Activated CD4-positive, alpha-beta T cell treated with anti-CD3 and anti-CD28 coated beads for 36 hours (primary cell): ENCODE results near the gene NFASC. TPM values are rescaled to one million over a fixed set of nuclear protein-coding genes. Genes with fewer than 3 reads are reported as not detected.

ENCODE experiments used
- total RNA-seq, 2 experiments: library from RNA; stranded (reverse); gene quantifications; one replicate each; pipeline ENCODE4 v1.2.3, GENCODE V29; 2021

Gene NFASC
- total RNA-seq, 2 experiments from 2014 or later = 0.33 to 0.48 TPM

Other genes with a start within 250 kb of the NFASC start
- under 1 TPM in 1 of 2 experiments, not detected in 1; 0.05 TPM for gene LRRN2, start 185.1 kb upstream of the NFASC start, total RNA-seq
- not detected for gene CNTN2, start 172.3 kb downstream of the NFASC start, total RNA-seq
- 1 to 10 TPM; 1.9 to 2.8 TPM for gene TMEM81, start 213.6 kb downstream of the NFASC start, total RNA-seq